ENCODE measurements around the gene FAM20A.
"Not testable (repeated sequence)": the region's sequence is repeated elsewhere in the genome, so short reads cannot be mapped to it uniquely, and the experiment has no call there.

Gene FAM20A

GRCh38 chr17:68587847-68588246 lies 13.3 kb downstream of the FAM20A start:
- DNase-seq (ENCODE audit: low read depth): no peak

- DNase-seq (ENCODE audit: low read depth): no peak
Measured at GRCh38 chr17:68587026-68587425, 14.1 kb downstream of the FAM20A start.

- DNase-seq (ENCODE audit: low read depth): no peak
Measured at GRCh38 chr17:68585643-68586042, 15.5 kb downstream of the FAM20A start.

GRCh38 chr17:68584581-68585303 lies 16.4 kb downstream of the FAM20A start:
- DNase-seq (ENCODE audit: low read depth): no peak

DNA sequence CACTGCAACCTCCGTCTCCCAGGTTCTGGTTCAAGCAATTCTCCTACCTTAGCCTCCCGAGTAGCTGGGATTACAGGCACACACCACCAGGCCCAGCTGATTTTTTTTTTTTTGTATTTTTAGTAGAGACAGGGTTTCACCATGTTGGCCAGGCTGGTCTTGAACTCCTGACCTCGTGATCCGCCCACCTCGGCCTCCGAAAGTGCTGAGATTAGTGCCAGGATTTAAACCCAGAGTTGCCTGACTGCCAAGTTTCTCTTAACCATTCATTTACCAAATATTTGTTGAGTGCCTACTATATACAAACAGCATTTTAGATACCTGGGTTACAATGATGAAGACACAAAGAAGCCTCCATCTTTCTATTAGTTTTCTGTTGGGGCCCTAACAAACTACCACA lies 18.3 kb downstream of the FAM20A start:
- not testable (repeated sequence) for DNase-seq (ENCODE audit: low read depth)

DNA sequence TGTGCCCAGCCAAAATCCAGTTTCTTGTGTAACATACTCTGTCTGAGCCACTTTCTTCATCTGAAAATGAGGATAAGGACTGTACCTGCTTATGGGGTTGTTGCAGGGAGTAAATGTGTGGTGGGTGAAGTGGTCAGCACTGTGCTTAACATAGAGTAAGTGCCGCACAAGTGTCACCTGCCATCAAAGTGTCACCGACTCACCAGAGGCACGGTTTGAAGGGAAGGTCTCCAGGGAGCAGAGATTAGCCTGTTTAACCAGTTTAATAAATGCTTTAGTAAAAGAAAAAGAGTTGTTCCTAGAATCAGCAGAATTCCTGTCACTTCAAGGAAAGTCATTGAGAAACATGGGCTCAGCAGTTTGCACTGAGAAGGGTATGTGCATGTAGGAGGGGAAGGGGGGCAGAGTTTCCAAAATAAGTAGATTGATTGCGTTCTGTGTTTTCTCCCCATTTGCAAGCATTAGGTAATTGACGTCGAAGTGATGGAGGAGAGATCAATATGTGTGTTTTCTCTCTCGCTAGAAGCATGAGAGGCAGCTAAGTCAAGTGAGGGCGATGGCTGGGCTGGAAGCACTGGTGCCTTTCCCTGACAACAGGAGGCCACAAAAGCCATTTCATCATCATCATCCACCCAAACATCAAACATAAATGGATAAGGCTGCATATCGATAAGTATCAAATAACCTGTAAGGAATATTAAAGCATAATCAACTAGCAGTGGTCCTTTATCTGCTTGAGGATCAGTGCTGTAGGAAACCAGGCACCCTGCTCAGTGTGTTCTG lies 19.1 kb downstream of the FAM20A start:
- DNase-seq (ENCODE audit: low read depth): no peak

DNA sequence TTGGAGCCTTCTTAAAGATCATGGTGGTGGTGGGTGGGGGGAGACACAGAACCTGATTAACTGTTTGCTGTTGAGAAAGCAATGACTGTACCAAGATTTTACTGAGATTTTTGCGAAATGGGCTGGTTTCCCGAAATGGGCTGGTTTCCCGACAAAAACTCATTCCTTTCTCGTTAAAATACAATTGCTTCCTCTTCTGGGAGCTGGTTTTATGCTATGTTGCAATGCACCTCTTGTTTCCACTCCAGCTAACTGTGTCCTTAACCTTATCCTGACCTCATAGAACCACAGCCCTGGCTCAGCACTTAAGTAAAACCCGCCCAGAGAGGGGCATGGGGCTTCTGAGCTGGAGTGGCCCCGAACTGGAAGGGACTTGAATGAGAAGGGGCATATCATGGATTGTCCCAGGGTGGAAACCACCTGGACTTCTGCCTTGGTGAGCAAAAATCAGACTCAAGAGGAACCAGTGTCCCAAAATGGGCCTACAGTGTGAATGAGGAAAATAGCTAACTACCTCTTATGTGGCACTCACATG lies 20.9 kb downstream of the FAM20A start:
- DNase-seq (ENCODE audit: low read depth): no peak

GRCh38 chr17:68579194-68579927 lies 21.8 kb downstream of the FAM20A start:
- DNase-seq (ENCODE audit: low read depth): no peak

DNA sequence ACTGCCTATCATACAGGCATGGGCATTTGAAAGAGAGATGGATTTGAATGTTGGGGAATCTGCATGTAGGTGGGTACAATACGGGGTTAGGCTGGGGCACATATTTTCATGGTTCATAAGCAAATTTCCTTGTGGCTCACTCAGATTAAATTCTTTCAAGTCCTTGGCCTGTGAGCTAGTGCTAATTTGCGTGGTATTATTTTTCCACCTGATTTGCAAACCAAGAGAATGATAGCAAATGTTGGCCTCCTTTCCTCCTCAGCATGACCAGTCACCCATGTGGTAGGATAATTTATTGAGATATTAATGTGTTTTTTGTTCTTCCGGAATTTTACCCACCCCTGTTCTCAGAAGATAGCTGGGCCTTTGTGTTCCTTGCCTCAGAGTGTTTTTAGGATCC lies 22.9 kb downstream of the FAM20A start:
- no peak for DNase-seq (ENCODE audit: low read depth)

DNA sequence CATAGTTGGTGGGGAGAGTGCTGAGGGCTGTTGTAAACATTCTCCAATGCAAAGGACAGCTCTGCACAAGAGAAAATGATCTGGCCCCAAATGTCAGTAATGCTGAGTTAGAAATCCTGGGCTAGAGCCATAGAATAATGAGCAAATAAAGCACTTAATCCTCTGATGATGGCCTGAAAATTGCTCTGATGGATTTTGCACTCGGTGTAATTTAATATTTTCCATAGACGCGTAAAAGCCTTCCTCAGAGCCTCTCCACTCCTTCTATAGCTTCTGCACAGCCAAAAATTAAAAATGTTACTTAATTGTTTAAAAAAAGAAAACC lies 23.7 kb downstream of the FAM20A start:
- no peak for DNase-seq (ENCODE audit: low read depth)

DNA sequence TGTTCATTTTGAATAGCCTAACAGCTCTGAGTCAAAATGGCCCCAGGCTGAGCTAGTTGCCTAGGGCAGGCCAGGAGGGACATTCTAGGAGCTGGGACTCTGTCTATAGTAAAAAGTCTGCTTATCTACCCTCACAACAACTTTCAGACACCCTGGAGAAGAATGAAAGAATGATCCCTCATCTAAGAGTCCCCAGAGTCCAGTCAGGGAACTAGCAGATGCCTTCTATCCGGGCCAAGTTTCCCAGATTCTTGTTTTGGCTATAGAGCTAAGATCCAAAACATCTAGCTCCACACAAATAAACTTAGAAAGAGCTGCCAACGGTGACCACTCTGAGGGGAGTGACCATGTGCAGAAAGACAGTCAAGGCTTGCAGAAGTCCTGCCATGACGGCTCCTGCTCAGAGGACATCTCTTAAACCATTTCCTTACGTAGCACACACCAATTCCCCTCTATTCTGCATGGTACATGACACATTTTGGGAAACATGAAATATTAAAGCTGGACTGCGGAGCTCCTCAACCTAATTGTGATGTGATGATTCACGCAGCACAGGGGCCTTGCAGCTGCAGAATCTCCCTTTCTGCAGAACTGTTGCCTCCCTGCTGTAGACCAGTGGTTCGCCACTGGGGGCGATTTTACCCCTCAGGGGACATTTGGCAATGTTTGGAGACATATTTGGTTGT lies 24.2 kb downstream of the FAM20A start:
- DNase-seq (ENCODE audit: low read depth): no peak

DNA sequence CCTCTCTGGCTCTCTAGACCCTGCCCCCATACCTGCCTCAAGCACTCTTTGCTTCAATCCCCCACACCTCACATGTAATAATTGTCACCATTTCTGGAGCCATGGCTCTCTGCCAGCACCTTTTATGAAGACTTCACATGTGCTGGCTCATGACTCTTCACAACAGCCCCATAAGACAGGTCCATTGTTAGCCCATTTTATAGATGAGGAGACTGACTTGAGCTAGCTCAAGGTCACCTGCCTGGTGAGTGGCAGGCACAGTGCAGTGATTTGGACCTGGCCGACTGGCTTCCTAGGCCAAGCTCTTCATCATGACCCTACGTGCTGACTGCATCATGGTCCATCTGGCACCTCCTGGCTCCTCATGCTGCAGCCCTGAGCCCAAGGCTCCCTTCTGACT lies 25.0 kb downstream of the FAM20A start:
- DNase-seq (ENCODE audit: low read depth): no peak

DNA sequence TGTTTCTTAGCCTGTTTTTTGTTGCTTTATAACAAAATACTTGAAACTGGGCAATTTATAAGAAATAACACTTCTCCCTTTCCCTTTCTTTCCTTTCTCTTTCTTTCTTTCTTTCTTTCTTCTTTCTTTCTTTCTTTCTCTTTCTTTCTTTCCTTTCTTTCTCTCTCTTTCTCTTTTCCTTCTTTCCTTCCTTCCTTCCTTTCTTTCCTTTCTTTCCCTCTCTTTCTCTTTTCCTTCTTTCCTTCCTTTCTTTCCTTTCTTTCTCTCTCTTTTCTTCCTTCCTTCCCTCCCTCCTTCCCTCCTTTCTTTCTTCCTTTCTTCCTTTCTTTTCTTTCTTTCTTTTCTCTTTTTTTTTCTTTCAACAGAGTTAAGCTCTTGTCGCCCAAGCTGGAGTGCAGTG lies 27.8 kb downstream of the FAM20A start:
- no peak for DNase-seq (ENCODE audit: low read depth)

DNA sequence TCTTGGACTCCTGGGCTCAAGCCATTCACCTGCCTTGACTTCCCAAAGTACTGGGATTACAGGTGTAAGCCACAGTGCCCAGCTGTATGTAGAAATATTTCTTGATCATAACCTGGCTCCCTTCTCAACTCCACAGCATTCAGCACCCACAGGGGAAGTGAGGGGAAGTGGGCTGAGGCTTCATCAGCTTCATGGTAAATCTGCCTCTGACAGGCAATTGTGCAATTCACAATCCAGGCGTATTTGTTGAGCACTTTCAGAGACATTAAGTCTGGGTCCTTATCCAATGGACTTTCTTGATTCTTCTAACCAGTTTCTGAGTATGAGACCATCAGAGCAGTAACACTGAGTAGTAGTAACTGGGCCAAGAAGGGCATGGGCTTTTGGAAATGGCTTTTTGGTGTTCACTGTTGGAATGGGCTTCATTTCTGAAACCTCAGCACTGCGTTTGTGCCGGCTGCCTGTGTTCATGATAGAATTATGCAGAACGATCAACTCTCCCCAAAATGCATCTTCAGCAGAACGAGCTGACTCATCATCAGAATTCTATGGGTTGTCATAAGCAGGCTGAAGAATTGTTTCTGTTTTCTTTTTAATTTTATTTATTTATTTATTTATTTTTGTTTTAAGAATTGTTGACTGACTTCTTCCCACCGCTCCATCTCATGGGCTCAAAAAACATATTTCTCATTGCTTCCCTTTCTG lies 28.9 kb downstream of the FAM20A start:
- no peak for DNase-seq (ENCODE audit: low read depth)

GRCh38 chr17:68570526-68570925 lies 30.6 kb downstream of the FAM20A start:
- no peak for DNase-seq (ENCODE audit: low read depth)

DNA sequence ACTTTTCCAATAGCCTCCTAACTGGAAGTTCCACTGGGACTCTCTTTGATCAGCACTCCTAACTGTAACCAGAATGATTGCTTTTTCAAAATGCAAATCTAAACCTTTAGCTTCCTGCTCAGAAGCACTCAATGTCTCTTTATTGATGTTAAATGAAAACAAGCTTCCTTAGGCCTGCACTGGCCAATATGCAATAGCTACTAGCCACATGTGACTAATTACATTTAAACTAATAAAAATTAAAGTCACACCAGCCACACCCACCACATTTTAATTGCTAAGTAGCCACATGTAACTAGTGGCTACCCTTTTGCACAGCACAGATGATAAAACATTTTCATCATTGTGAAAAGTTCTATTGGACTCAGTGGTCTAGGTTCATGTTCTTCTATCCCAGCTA lies 31.8 kb downstream of the FAM20A start:
- no peak for DNase-seq (ENCODE audit: low read depth)

DNA sequence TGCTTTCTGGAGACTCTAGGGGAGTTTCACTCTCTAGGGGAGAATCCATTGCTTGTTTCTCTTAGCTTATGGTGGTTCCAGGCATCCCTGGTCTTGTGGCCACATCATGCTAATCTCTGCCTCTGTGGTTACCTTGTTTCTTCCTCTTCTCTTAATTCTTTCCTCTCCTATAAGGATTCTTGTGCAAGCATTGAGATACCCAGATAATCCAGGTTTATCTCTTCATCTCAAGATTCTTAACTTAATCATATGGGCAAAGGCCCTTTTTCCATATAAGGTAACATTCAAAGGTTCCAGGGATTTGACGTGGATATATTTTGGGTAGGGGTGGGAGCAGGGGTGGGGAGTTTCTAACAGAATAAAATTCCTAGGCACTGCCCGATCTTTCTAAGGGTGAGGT lies 32.6 kb downstream of the FAM20A start:
- no peak for DNase-seq (ENCODE audit: low read depth)

DNA sequence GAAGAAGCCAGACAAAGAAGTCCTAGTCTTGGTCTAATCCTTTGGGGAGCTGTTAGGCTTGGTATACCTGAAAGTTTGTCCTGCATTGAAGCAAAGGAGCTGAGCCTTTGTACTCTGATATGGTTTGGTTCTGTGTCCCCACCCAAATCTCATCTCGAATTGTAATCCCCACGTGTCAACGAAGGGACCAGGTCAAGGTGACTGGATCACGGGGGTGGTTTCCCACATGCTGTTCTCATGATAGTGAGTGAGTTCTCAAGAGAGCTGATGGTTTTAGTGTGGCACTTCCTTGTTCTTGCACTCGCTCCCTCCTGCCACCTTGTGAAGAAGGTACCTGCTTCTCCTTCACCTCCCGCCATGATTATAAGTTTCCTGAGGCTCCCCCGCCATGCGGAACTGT lies 33.6 kb downstream of the FAM20A start:
- DNase-seq (ENCODE audit: low read depth): no peak

DNA sequence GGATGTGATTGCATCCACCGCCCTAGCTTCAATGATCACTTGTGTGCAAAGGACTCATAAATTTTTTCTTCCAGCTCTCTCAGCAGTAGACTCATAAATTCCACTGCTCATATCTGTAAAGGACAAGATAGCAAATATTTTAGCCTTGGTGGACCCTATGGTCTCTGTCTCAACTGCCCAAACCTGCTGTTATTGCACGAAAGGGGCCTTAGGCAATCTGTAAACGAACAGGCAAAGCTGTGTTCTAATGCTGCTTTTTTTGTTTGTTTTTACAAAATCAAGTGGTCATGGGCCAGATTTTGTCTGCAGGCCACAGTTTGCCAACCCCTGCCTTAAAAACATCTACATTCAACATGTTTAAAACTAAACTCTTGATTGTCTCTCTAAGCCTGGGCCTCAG lies 34.1 kb downstream of the FAM20A start:
- no peak for DNase-seq (ENCODE audit: low read depth)

GRCh38 chr17:68566442-68566738 lies 34.8 kb downstream of the FAM20A start:
- DNase-seq (ENCODE audit: low read depth): no peak

- DNase-seq (ENCODE audit: low read depth): no peak
Measured at GRCh38 chr17:68565661-68566441, 35.3 kb downstream of the FAM20A start.
